ENCODE results near the gene ACMSD.
"Not testable (repeated sequence)": the region's sequence is repeated elsewhere in the genome, so short reads cannot be mapped to it uniquely, and the experiment has no call there.

DNA sequence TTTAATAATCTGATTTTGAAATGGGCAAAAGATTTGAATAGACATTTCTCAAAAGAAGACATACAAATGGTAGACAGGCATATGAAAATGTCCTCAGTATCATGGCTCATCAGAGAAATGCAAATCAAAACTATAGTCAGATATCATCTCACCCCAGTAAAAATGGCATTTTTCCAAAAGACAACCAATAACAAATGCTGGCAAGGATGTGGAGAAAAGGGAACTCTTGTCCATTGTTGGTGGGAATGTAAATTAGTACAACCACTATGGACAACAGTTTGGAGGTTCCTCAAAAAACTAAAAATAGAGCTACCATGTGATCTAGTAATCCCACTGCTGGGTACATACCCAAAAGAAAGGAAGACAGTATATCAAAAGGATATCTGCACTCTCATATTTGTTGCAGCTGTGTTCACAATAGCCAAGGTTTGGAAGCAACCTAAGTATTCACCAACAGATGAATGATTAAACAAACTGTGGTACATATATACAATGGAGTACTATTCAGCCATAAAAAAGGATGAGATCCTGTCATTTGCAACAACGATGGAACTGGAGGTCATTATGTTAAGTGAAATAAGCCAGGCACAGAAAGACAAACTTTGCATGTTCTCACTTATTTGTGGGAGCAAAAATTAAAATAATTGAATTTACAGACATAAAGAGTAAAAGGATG, 69.2 kb downstream of the ACMSD start:
- TF ChIP-seq, protein P1, sequence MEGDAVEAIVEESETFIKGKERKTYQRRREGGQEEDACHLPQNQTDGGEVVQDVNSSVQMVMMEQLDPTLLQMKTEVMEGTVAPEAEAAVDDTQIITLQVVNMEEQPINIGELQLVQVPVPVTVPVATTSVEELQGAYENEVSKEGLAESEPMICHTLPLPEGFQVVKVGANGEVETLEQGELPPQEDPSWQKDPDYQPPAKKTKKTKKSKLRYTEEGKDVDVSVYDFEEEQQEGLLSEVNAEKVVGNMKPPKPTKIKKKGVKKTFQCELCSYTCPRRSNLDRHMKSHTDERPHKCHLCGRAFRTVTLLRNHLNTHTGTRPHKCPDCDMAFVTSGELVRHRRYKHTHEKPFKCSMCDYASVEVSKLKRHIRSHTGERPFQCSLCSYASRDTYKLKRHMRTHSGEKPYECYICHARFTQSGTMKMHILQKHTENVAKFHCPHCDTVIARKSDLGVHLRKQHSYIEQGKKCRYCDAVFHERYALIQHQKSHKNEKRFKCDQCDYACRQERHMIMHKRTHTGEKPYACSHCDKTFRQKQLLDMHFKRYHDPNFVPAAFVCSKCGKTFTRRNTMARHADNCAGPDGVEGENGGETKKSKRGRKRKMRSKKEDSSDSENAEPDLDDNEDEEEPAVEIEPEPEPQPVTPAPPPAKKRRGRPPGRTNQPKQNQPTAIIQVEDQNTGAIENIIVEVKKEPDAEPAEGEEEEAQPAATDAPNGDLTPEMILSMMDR (IDR thresholded peaks at IDR 0.05): not testable (repeated sequence)
- TF ChIP-seq EP300 (IDR thresholded peaks at IDR 0.05): not testable (repeated sequence)

Data from gastroesophageal sphincter (tissue), 3 donors.